GM21390 (cell line): ENCODE data around the gene KIAA2012.

Experiments used
- ATAC-seq: cut with Tn5 transposase; IDR thresholded peaks from one replicate; pipeline ENCODE4 v1.9.1; 2021; ENCODE audit not compliant: unreplicated experiment

The KIAA2012 gene

DNA sequence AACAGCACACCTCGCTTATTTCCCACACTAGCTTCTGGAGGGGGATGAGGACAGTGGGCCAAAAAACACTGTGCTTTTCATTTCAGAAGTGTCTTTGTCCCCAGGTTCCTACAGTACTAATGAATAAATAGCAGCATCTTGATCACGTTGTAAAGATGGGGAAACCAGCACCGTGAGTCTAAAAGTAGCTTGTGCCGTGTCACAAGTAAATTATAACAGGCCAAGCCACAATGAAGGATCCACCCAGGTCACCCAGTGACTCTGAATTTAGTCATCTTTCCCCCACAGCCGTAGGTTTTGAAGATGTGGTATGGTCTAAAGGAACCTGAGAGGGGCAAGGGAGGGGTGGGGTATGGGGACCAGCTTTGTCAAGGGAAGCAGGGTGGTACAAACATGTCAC is 30.6 kb upstream of the KIAA2012 start:
- ATAC-seq, result no peak

DNA sequence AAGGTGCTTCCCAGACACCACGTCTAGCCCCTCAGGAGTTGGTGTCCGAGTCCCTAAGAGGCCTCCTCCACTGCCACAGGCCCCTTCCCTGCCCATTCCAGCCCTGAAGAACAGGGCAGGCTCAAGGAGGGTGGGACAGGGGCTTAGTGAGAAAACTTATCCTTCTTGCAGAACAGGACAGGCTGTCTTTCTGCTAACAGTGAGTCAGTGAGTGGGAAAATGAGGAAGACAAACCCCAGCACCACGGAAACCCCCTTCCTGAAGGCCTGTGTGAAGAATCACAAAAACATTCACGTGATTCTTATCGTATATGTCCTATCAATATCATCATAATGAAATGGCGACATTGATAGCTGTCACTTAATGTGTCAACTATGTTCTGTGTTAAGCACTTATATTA is 29.6 kb upstream of the KIAA2012 start:
- ATAC-seq, result no peak

DNA sequence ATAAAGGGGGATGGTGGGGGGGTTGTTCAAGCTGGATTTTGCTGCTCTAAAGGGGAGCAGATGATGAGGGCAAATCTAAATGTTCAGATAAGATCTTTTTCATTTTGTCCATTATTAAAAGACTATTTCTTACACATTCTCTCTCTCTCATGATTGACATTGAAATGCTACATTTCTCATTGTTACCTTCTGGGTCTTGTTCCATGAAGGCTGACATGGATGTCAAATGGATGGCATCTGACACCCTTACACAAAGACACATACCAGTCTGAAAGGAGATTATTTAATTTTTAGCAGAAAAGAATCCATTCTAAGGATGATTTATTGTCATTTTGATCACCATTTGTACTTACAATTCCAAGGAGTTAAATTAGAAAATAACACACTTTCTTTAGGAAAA is 28.3 kb upstream of the KIAA2012 start:
- no peak for ATAC-seq

DNA sequence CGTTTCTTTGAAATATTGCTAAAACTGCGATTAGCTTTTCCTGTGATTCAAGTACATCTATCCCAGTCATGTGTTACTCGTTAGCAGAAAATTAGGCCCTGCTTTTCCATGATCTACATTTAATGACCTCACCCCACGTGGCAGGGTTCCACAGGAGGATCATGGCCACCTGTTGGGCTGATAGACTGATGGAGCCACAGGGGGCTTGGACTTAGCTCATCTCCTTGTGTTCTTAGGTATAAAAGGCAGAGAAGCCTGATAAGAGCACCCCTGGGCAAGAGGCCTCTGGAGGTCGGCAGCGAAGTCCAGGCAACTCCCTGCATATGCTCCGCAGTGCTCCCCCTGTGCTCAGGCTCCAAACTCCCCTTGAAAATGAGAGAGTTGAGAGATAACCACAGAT is 26.5 kb upstream of the KIAA2012 start:
- no peak for ATAC-seq

DNA sequence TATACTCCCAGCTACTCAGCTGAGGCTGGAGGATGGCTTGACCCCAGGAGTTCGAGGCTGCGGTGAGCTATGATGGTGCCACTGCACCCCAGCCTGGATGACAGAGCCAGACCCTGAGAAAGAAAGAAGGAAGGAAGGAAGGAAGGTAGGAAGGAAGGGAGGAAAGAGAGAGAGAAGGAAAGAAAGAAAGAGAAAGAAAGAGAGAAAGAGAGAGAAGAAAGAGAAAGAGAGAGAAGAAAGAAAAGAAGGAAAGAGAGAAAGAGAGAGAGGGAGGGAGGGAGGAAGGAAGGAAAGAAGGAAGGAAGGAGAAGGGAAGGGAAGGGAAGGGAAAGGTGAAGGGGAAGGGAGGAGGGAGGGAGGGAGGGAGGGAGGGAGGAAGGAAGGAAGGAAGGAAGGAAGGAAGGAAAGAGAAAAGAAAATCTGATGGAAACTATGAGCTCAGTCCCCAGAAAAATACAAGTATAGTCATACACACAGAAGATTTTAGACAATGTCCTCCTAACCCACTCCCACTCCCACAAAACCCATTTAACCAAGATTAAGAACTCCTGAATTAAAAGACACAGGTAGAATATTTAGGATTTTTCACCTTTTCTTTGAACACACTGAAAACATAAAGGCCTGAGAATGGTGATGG is 23.8 kb upstream of the KIAA2012 start:
- no peak for ATAC-seq

DNA sequence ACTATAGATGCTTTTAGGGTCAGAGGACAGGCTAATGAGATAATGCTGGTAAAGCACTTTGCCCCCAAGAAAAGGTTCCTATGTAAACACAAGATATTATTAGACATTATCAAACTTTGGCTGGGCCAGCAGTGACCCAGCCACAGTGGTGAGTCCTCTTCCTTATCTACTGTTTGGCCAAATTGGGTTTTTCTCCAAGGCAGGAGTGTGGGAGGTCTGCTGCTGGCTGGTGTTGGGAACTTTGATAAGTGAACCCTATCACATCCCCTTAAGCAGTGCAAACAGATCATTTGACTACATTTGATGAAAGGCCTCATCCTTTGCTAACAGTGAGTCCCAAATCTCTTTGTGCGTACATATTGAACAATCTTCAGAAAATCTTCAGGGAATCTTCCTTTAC is 23.2 kb upstream of the KIAA2012 start:
- no peak for ATAC-seq

DNA sequence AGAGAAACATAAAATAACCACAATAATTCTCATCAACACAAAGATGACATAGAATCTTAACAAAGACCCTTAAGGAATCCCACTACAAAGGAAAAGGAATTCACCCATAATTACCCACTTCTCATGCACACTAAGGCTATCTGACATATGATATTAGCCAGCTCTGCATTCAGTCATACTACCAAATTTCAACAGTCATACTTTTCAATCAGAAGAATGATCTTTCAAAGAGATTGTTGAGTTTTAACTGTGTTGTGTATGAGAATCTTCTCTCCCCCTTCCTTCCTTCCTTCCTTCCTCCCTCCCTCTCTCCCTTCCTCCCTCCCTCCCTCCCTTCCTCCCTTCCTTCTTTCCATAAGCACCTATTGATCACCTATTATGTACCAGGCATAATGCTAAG is 22.4 kb upstream of the KIAA2012 start:
- no peak for ATAC-seq

DNA sequence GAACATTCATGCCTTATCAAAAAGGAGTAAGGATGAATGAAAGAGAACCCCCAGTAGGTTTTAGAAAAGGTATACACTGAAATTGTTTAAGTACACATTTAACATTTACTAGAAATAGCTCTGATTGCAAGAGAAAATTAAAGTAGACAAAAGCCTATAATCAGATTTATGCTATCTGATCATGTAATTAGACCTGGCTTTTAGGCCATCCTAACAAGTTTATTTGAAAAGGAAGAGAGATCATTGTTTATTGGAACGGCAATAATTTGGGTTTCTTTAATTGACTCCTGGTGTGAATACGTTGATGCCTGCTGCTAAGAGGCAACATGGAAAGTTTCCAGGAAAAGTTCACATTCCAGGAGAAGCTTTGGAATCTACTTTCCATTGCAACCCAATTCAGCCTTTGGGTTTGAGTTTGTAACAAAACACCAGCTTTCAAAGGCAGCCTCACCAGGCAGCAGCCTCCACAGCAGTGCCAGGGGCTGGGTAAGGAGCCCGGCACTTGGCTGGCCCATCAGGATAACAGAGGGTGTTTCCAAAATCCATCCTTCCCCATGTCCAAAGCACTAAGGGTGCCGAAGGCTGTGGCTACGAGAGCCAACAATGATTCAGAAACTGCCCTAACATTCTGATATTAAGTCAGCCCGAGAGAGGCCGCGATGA is 21.4 kb upstream of the KIAA2012 start:
- no peak for ATAC-seq

DNA sequence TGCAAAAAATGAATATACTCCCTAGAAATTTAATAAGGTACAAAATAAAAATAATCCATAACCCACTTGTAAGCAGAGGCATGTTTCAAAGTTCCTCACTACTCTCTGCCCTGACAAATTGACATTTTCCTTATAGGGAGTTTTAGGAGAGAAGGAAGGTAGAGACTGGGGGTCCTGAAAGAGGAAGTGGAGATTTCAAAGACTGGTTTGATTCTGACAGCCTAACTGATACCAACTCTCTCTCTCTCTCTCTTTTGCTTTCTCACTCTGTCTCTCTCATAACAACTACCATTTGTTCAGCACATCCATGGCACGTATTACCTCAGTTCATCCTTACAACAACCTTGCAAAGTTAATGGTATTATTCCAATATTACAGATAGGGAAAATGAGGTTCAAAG is 20.8 kb upstream of the KIAA2012 start:
- no peak for ATAC-seq

DNA sequence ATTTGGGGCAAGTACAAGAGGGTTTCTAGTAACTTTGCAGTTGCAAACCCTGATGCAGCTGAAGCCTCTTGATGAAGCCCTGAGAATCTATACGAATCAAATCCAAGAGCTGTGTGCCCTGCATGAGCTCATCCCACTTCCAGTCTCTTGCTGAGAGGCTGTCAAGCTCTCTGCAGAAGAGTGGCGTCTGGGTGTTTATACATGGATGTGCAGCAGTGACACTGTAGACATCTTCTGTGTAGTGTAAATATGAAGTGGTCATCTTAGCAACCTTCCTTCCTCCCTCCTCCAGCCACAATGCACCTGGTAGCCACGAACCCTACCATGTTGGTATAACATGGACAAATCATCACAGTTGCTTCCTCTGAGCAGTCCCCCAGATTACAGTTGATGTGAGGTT is 18.4 kb upstream of the KIAA2012 start:
- ATAC-seq, result no peak

DNA sequence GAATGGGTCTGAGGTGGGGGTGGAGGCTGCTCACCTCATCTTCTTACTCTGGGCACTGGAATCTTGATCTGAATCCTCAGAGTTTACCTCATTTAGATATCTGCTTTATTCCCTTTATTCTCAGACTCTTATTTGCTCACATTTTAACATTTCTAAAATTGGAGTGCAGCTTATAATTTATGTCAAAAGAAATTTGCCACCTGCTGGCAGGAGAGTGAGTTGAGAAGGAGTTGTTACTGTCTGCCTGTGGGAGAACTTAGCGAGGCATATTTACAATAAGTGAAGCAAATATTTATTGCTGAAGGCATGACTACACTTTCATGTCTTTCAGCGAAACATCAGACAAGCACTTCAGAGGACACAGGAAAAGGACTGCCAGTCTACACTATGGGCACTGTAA is 16.4 kb upstream of the KIAA2012 start:
- ATAC-seq, result no peak

DNA sequence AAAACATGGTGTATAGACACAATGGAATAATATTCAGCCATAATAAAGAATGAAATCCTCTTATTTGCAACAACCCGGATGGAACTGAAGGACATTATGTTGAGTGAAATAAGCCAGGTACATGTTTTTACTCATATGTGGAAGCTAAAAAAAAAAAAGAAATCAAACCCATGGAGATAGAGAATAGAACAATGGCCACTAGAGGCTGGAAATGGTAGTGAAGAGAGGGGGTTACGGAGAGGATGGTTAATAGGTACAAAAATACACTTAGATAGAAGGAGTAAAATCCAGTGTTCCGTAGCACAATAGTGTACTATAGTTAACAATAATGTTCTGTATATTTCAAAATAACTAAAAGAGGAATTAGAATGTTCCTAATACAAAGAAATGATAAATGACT is 12.8 kb upstream of the KIAA2012 start:
- ATAC-seq, result no peak

DNA sequence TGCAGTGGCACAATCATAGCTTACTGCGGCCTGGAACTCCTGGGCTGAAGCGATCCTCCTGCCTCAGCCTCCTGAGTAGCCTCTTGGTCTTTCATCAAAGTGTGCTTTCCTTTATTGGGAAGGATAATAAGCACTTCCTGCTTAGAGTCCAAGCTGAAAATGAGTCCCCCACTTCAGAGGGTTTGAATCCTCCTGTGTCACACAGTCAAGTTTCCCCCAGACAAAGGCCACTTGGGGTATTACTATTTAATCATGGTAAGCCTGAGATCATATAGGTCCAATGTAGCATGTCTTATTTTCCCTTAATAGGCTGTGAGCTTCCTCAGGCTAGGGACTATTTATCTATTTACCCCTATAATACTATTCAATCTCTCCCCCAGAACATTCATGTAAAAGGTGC is 11.4 kb upstream of the KIAA2012 start:
- ATAC-seq, result no peak

DNA sequence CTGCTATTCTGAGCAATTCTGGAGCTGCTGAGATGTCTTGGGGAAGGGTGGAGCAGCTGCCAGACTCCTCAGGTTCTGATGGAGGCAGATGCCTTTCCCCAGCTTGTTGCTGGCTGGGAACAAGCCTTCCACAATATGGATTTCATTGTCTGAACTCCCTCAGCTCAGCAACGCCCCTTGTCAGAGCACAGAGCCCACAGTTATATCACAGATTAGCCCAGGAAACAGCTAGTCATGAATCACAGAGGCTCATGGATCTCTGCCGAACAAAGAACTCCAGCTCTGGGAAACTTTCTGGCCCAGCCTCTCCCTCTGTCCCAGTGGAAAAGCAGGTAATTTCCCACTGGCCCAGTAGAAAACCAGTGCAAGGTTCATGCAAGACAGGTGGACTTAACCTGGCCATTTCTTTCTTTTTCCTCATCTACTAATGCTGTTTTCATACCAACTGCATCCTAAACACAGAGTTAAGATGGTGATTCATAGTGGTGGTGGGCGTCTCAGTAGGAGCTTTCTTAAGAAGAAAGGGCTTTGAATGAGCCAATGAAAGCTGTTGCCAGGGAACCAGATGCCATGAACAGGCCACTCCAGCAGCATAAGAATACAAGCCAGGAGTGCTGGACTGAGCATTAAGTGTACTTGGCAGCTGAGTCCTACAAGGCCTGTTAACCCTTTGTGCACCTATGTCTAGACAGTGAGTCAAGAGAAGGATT is 8.7 kb upstream of the KIAA2012 start:
- ATAC-seq, result no peak

DNA sequence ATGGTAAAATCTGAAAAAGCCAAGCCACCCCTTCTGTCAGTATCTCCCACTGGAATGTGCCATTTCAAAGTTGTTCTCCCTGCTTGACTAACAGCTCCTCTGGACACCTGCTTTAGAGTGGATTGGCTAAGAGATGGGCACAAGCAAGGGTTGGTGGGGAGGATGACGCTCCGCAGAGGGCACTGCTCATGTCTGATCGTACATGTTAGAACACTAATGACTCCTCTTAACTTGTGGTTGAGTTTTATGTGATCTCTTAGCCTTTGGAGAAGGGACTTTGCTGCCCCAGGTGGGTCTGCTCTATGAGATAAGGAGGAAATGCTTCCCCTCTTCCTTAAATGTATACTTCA is 8.2 kb upstream of the KIAA2012 start:
- no peak for ATAC-seq

DNA sequence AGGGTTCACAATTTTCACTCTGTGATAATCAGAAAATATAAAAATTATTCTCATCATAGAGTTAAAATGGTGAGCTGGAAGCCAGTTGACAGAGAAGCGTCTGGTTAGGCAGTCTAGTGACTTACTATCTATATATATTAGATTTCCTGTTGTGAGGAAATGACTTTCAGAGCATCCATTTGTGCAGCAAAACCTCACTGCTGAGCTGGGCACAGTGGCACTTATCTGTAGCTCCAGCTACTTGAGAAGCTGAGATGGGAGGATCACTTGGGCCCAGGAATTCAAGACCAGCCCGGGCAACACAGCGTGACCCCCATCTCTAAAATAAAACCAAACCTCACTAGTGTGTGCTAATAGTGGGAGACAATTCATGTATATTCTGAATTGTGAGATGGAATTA is 7.2 kb upstream of the KIAA2012 start:
- no peak for ATAC-seq

DNA sequence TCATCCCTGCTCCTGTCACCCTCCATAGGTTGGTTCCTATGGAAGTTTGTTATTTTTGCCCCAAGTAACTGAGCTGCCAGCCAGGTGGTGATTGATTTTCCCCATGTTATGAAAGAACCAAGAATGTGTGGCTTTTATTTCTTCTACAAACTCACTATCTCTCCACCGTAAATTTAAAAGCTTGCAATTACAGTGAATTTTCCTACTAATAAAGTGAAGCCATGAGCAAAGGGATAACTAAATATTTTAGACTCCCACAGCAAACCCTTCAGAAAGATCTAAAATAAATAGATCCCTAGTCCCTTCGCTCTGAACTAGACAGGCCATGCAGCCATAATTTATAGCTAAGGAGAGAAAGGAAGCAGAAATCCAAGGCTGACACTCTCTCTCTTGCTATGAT is 6.2 kb upstream of the KIAA2012 start:
- no peak for ATAC-seq

DNA sequence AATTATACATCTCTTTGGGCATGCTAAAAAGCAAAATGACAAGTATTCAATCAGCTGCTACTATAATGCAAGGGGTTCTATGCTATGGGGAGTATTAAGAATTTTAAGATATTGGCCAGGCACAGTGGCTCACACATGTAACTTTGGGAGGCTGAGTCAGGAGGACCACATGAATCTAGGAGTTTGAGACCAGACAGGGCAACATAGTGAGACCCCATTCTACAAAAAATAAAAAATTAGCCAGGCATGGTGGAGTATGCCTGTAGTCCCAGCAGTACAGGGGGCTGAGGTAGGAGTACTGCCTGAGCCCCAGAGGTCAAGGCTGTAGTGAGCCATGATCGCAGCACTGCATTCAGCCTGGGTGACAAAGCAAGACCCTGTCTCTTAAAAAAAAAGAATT is 5.5 kb upstream of the KIAA2012 start:
- no peak for ATAC-seq

DNA sequence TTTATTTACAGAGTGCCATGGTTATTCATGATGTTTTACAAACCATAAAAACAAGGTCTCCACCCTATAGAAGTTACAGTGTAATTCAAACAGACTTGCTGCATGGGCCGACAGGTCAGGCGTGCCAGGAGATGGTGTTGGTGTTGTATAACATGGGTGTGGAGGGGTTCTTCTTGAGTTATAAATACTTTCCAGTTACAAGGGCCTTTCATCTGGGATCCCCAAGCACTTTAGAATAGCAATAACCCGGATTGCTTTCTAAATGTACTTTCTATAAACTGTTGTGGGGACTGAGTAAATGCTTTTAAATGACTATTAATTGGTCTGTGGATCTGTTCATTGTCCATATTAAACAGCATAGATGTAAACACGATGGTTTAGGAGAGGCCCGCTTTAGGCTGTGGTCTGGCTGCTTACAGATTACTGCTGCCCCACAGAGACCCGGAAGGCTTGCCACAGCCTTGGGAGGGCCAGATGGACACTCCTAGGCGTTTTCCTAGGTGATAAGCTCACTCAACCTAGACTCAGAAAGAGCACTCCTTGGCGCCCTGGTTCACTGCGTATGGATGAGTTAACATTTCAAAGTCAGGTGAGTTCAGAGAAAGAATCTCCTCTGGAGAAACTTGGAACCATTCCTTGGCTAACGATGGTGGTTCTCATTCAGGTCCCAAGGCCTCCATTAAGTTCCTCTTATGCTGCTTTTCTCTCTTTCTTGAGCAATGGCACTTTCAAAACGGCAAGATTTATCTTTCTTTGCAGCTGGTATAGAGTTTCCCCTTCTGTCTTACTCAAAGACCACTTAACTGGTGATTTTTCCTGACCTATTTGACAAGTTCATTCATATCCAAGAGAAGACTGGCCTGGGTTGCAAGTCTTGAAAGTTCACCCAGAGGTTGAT is 3.6 kb upstream of the KIAA2012 start:
- ATAC-seq, result no peak

DNA sequence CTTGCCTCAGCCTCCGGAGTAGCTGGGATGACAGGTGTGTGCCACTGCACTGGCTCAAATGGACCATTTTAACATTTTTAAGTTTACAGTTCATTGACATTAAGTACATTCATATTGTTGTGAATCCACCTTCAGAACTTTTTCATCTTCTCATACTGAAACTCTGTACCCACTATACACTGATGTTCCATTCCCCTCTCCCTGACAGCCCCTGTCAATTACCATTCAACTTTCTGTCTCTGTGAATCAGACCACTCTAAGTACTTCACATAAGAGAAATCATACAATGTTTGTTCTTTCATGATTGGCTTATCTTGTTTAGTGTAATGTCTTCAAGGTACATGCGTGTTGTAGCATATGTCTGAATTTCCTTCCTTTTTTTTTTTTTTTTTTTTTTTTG is 1.9 kb upstream of the KIAA2012 start:
- no peak for ATAC-seq

DNA sequence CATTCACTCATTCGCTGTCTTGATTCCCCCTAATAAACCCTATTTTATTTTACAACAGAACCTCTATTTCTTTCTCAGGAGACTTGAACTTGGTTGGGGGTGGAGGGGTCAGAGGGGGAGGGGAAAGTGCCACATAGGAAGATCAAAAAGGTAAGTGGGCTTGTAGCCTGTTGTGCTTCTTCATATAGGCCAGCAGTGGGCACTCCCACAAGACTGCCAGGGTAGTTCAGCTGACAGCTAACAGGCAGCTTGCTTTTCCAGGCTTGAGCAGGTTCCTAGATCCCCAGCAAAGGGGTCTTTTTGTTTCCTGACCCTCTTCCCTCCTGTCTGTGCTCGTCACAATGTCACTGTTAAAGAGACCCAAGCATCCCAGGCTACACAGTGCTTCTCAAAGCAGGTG is 829 bp upstream of the KIAA2012 start:
- no peak for ATAC-seq

DNA sequence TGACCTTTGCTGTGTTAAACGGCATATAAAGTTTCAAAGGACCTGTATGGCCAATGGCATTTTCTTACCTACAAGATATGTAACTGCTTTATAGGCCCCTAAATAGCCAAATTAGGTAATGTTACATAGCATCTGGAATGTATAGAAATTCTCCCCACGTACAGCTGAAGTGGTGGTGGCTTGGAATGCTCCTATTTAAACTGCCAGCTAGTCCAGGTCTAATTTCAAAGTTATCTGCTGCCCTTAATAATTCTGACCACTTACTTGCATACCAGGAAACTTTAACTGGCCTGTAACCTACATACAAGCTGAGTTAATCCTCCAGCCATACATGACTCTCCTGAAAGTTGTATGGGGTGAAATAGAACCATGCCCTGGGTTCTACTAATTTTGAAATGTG is 1.3 kb downstream of the KIAA2012 start:
- ATAC-seq, result no peak
